Measurements from ENCODE around the gene PLXND1.

Gene PLXND1

DNA sequence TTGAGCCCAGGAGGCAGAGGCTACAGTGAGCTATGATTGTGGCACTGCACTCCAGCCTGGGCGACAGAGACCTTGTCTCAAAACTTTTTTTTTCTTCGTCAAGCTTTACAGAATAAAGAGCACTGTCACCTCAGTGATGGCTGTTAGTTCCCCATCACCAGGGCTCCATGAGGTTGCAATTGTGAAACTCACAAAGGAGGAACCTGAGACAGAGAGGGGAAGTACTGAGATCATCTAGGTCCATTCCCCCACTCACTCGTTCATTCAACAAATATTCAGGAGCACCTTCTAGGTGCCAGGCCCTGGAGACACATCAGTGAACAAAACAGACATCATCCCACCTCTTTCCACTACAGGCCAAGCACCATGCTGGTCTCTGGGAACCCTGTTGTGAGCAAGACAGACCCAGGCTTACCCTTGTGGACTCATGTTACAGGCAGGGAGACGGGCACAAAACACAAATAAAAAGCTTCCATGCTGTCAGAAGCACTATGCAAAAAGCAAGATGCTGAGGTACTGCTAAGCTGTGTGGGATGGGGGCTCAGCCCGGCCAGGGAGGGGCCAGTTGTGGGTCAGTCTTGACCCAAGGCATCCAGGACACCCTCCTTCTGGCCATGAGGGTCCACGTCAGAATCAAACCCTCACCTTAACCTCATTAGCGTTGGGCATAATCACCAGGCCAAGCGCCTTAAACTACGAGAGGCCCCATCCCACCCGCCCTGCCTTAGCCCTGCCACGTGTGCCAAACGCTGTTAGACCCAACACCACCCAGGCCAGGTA lies 80.2 kb downstream of the PLXND1 start:
- TF ChIP-seq, protein P1, sequence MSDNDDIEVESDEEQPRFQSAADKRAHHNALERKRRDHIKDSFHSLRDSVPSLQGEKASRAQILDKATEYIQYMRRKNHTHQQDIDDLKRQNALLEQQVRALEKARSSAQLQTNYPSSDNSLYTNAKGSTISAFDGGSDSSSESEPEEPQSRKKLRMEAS (IDR thresholded peaks at IDR 0.05; ENCODE audit: low read depth, low read length) = no peak; the same call in 1 of the 2 replicates
- TF ChIP-seq, protein P2, sequence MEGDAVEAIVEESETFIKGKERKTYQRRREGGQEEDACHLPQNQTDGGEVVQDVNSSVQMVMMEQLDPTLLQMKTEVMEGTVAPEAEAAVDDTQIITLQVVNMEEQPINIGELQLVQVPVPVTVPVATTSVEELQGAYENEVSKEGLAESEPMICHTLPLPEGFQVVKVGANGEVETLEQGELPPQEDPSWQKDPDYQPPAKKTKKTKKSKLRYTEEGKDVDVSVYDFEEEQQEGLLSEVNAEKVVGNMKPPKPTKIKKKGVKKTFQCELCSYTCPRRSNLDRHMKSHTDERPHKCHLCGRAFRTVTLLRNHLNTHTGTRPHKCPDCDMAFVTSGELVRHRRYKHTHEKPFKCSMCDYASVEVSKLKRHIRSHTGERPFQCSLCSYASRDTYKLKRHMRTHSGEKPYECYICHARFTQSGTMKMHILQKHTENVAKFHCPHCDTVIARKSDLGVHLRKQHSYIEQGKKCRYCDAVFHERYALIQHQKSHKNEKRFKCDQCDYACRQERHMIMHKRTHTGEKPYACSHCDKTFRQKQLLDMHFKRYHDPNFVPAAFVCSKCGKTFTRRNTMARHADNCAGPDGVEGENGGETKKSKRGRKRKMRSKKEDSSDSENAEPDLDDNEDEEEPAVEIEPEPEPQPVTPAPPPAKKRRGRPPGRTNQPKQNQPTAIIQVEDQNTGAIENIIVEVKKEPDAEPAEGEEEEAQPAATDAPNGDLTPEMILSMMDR (IDR thresholded peaks at IDR 0.05; ENCODE audit: low read depth, low read length) = no peak
- peak; percentile 59 for TF ChIP-seq MYC (IDR thresholded peaks at IDR 0.05; ENCODE audit: low read depth, low read length)
- no peak for TF ChIP-seq POLR2A (IDR thresholded peaks at IDR 0.05; ENCODE audit: extremely low read depth, insufficient read length)
- DNase-seq (ENCODE audit: low read depth) = peak; percentile 90
- H3K4me3 ChIP-seq (ENCODE audit: low read depth, low read length) = no peak overlapping the region

DNA sequence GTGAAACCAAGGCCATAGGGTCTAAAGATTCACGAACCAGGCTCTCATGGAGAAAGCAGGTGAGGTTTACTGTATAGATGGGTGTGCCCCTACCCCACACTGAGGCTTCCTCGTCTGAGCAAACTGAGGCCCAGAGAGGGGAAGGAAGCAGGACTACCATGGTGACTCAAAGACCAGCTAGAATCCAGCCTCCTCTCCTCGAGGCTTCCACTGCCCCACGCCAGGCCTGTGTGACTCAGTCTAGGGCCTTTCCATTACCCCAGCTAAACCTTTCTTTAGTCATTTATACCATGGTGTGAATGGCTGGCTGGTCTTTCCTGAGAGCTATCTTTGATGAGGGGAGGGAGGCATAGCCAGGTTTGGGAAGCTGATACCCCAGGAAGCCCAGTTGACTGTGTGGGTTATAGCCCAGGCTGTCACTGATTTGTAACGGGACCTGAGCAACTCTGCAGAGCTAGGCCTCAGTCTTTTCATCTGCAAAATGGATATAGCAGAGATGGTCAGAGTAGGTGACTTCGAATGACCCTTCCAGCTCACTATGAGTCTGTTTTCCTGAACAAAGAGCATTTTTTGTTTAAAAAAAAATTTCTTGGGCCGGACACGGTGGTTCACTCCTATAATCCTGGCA lies 81.0 kb downstream of the PLXND1 start:
- DNase-seq (ENCODE audit: low read depth) = peak; percentile 62
- no peak; the same call in 1 of the 2 replicates for TF ChIP-seq MYC (IDR thresholded peaks at IDR 0.05; ENCODE audit: low read depth, low read length)
- TF ChIP-seq, protein P2 (IDR thresholded peaks at IDR 0.05; ENCODE audit: low read depth, low read length) = no peak
- TF ChIP-seq, protein P1 (IDR thresholded peaks at IDR 0.05; ENCODE audit: low read depth, low read length) = no peak
- no peak for TF ChIP-seq POLR2A (IDR thresholded peaks at IDR 0.05; ENCODE audit: extremely low read depth, insufficient read length)
- H3K4me3 ChIP-seq (ENCODE audit: low read depth, low read length) = no peak overlapping the region

DNA sequence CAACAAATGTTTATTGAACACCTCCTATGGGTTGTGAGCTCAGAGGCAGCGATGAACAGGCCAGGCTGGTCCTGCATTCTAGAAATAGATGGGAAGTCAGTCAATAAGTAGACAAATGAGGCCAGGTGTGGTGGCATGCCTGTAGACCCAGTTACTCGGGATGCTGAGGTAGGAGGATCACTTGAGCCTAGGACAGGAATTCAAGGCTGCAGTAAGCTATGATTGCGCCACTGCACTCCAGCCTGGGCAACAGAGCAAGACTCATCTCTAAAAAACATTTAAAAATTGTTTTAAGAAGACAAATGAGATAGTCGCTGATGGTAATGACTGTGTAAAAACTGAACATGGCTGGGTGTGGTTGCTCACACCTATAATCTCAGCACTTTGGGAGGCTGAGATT lies 82.4 kb downstream of the PLXND1 start:
- DNase-seq (ENCODE audit: low read depth) = no peak
- TF ChIP-seq, protein P1 (IDR thresholded peaks at IDR 0.05; ENCODE audit: low read depth, low read length) = no peak
- TF ChIP-seq POLR2A (IDR thresholded peaks at IDR 0.05; ENCODE audit: extremely low read depth, insufficient read length) = no peak
- TF ChIP-seq, protein P2 (IDR thresholded peaks at IDR 0.05; ENCODE audit: low read depth, low read length) = no peak
- TF ChIP-seq MYC (IDR thresholded peaks at IDR 0.05; ENCODE audit: low read depth, low read length) = no peak
- H3K4me3 ChIP-seq (ENCODE audit: low read depth, low read length) = no peak overlapping the region

DNA sequence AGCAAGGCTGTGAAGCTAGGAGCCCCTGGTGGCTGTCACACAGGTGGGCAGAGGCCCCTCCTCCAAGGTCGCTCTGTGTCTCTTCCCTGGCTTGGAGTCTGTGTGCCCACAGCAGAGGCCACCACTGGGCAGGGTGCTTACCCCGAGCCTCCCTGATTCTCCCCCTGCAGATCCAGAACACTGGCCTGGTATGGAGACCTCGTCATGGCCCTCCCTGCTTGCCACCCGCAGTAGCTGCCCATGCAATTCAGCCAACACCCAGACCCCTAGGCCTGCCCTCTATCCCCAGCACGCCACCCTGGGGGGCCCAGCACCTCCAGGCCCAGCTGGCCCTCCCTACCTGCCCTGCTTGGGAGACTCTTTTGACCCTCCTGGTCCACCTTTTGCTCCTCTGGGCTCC lies 83.5 kb downstream of the PLXND1 start:
- no peak for DNase-seq (ENCODE audit: low read depth)
- H3K4me3 ChIP-seq (ENCODE audit: low read depth, low read length) = no peak overlapping the region
- TF ChIP-seq, protein P2 (IDR thresholded peaks at IDR 0.05; ENCODE audit: low read depth, low read length) = no peak
- TF ChIP-seq MYC (IDR thresholded peaks at IDR 0.05; ENCODE audit: low read depth, low read length) (no peak), POLR2A (IDR thresholded peaks at IDR 0.05; ENCODE audit: extremely low read depth, insufficient read length) (no peak)
- TF ChIP-seq, protein P1 (IDR thresholded peaks at IDR 0.05; ENCODE audit: low read depth, low read length) = no peak

DNA sequence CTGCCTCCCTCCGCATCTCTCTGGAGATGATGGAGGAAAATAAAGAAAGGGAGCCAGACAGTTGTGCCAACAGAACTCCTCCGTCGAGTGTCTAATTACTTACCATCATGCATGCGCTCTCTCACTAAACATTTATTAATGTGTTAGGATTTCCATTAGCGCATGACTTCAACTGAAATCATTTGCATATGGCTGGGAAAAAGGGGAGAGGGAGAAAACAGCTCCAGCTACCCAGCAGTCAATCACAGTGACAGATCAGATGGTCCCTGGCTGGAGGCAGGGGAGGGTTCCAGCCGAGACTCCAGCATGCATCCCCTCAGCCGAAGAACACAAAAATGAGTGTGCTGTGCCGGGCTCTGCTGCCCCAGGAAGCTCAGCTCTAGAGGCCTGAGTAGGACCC lies 84.9 kb downstream of the PLXND1 start:
- TF ChIP-seq, protein P2 (IDR thresholded peaks at IDR 0.05; ENCODE audit: low read depth, low read length) = no peak
- TF ChIP-seq, protein P1 (IDR thresholded peaks at IDR 0.05; ENCODE audit: low read depth, low read length) = no peak
- TF ChIP-seq MYC (IDR thresholded peaks at IDR 0.05; ENCODE audit: low read depth, low read length) (no peak), POLR2A (IDR thresholded peaks at IDR 0.05; ENCODE audit: extremely low read depth, insufficient read length) (no peak)
- no peak for DNase-seq (ENCODE audit: low read depth)
- H3K4me3 ChIP-seq (ENCODE audit: low read depth, low read length) = no peak overlapping the region

Measured in NB4 (cell line).